Stimulated activated CD8-positive, alpha-beta memory T cell treated with anti-CD3 and anti-CD28 coated beads, Interleukin-7, amount 100 ng/mL, for 24 hours (primary cell): ENCODE measurements around the gene ITGAD.
"Not testable (repeated sequence)": the region's sequence is repeated elsewhere in the genome, so short reads cannot be mapped to it uniquely, and the experiment has no call there.

ENCODE experiments used
- DNase-seq: peaks from one replicate; pipeline ENCODE4 v3.0.0-alpha.2; 2020; ENCODE audit warnings: low read depth

Gene ITGAD

DNA sequence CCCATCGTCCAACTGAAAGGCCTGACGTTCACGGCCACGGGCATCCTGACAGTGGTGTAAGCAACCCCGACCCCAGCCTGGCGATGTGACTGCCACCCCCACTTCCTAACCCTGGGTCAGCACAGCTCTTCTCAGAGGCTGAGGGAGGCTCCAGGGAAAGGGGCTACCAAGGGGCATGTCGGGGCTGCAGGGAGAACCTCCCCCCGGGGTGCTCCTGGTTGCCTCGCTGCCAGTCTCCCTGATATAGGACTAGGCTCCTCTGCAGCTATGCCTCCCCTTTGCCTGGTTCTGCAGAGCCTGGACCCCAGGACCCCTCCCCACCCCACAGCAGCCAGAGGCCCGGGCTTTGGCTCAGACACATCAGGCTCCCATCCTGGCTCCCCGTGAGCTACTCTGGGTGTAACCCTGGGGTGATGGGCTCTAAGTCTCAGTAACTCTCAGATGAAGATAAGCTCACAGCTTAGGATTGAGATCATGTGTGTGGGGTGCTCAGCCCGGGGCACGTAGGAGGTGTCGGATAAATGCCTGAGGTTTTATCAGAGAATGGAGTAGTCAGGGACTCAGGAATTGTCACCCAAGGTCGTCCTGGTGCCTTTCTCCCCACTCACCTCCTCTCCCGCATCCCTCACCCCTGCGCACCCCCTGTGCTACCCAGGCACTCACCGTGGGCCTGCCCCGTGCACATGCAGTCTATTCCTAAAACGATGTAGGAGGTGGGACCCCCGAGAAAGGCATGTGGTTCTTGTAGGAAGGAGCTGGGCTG is 10.6 kb downstream of the ITGAD start:
- DNase-seq = no peak

DNA sequence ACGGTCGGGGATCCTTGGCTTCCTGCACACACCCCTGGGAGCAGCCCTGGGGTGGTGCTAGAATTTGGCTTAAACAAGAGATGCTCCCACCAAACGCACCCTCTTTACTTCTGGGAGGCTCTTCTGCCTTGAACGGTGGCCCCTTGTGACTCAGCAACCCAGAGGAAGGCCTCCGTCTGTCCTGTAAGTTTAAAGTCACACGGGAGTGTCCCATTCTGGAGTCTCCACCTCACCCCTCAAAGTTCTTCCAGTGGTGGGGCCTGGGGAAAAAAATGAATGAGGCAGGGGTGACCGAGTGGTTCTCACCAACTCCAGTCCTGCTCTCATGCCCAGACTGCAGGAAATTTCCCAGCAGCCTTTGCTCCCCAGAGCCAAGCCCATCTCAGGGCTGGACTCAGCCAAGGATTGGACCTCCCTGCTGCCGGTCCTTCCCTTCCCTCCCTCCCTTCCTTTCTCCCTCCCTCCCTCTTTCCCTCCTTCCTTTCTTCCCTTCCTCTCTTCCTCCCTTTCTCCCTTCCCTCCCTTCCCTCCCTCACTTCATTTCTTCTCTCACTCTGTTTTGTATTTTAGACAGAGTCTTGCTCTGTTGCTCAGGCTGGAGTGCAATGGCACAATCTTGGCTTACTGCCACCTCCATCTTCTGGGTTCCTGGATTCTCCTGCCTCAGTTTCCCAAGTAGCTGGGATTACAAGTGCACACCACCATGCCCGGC is 11.4 kb downstream of the ITGAD start:
- no peak for DNase-seq

DNA sequence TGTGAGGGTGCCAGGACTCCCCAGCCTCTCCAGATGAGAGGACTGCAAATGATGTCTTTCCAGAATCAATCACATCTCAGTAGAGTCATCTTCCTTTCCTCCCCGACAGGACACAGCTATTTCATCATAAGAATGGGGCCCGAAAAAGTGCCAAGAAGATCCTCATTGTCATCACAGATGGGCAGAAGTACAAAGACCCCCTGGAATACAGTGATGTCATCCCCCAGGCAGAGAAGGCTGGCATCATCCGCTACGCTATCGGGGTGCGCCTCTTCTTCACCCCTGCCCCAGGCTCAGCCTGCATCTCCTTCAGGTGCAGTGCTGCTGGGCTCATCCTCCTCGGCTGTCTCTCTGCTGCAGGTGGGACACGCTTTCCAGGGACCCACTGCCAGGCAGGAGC is 14.3 kb downstream of the ITGAD start:
- DNase-seq = no peak

DNA sequence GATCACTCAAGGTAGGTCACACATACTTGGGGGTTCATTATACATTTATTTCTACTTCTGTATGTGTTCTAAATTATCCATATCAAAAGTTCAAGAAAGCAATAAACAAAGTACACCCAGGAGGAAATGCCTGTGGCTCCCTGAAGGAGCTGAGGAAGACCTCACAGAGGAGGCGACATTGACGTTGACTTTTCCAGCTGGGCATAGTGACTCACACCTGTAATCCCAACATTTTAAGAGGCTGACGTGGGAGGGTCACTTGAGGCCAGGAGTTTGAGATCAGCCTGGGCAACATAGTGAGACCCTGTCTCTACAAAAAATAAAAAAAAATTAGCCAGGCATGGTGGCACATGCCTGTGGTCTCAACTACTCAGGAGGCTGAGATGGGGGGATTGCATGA is 16.3 kb downstream of the ITGAD start:
- DNase-seq = no peak

DNA sequence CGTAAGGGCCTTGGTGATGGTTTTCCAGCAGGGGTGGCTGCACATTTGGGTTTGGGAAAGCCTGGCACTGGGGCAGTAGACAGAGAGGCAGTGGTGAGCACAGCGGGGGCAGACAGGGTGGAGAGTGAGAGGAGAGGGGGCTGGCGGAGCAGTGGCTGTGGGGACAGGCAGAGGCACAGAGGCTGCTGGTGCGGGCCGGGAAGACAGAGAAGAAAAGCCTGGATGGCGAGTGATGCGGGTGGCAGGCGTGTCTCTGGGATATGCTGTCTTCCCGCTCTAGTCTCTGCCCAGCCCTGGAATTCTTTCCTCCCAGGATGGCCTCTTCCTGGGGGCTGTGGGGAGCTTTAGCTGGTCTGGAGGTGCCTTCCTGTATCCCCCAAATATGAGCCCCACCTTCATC is 16.9 kb downstream of the ITGAD start:
- DNase-seq = no peak

DNA sequence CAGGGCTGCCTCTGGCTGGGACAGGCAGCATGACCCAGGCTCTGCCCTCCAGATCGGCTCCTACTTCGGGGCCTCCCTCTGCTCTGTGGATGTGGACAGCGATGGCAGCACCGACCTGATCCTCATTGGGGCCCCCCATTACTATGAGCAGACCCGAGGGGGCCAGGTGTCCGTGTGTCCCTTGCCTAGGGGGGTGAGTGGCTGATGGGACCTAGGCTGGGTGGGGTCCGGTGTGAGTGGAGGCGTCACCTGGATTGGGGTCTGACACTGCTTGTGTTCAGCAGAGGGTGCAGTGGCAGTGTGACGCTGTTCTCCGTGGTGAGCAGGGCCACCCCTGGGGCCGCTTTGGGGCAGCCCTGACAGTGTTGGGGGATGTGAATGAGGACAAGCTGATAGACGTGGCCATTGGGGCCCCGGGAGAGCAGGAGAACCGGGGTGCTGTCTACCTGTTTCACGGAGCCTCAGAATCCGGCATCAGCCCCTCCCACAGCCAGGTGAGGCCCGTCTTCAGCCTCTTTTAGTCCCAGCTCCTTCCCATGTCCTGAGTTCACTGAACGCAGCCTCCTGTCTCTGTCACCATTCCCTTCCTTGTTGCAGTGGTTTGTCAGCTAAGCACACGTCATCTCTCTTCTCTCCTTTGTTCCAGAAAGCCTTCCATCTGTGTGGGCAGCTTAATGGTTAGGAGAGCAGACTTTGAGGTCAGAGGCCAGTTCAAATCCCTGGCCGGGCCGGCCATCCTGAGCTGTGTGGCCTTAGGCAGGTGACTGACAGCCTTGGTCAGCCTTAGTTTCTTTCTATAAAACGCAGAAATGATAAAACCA is 18.1 kb downstream of the ITGAD start:
- no peak for DNase-seq

DNA sequence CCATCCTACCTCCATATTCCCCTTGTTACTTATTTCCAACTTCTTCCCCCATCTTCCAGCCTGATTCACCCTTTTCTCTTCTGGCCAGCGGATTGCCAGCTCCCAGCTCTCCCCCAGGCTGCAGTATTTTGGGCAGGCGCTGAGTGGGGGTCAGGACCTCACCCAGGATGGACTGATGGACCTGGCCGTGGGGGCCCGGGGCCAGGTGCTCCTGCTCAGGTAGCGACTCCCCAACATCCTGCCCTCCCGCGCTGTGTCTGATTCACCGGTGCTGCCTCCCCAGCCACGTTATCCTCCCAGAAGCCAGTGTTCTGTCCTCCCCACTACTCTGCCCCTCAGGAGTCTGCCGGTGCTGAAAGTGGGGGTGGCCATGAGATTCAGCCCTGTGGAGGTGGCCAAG is 19.6 kb downstream of the ITGAD start:
- DNase-seq = no peak

DNA sequence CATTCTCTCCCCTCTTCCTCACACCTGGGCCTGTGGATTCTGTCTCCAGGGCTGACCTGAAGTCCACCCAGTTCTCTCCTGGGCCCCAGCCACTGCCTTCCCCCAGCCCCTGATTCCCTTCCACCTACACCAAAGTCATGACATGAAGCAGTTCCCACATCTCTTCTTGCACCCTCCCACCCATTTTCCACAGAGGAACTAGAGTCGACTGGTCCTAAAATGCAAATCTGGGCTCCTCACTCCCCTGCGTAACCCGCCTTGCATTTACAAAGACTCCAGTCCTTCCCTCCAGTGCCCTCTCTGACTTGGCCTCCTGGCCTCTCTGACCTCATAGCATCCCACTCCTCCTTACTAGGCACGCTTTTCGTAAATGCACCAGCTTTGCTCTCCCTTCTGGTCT is 20.2 kb downstream of the ITGAD start:
- DNase-seq = no peak

DNA sequence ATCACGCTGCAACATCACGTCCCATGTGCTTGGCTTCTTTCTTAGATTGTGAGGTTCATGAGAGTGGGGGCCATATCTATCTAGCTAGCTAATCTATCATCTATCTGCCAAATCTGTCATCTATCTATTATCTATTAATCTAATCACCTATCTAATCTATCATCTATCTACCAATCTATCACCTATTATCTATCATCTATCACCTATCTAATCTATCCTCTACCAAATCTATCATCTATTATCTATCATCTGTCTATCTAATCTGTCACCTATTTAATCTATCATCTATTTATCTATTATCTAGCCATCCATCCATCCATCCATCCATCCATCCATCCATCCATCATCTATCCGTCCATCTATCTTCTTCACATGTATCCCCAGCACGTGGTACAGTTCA is 20.8 kb downstream of the ITGAD start:
- no peak for DNase-seq

DNA sequence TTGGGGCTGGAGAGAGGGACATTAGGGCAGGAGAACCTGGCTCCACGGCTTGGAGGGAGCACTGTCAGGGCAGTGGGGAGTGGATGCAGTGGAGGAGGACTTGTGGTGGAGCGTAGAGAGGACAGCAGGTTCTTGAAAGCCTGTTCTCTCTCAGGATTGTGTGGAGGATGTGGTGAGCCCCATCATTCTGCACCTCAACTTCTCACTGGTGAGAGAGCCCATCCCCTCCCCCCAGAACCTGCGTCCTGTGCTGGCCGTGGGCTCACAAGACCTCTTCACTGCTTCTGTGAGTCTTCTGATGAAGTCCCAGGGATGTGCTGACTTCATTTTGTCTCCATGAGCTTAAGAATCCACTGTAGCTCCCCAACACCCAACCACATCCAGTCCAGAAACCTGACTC is 21.6 kb downstream of the ITGAD start:
- no peak for DNase-seq

DNA sequence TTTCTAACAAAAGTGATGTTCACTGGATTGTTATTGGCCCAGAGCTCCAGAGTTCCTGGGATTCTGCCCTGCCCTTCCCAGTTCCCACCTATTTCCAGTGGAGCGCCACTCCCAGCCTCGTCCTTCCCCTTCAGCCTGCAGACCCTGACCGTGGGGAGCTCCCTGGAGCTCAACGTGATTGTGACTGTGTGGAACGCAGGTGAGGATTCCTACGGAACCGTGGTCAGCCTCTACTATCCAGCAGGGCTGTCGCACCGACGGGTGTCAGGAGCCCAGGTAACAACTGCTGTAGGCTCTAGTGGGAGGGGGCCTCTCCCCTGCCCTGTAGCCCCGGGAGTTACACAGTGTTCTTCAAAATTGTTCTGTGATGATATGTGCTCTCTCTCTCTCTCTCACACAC is 23.2 kb downstream of the ITGAD start:
- DNase-seq = no peak

DNA sequence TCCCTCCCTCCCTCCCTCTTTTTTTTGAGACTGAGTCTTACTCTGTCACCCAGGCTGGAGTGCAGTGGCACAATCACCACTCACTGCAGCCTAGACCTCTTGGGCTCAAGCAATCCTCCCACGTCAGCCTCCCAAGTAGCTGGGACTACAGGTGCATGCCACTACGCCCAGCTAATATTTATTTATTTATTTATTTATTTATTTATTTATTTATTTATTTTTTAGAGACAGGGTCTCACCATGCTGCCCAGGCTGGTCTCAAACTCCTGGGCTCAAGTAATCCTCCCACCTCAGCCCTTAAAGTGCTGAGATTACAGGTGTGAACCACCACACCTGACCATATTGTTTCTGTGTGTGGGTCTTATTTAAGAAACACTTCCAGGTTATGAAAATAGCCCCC is 23.9 kb downstream of the ITGAD start:
- DNase-seq = not testable (repeated sequence)

DNA sequence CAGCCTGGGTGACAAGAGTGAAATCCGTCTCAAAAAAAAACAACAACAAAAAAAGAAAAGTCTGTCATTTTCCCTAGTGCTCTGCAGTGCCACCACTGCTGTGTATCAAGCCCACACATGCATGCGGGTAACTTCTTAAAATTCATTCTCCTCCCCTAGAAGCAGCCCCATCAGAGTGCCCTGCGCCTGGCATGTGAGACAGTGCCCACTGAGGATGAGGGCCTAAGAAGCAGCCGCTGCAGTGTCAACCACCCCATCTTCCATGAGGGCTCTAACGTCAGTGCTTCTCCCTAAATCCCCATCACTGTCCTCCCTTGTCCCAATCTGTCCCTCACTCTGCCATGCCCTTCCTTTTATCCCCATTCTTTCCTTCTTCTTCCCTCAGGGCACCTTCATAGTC is 24.8 kb downstream of the ITGAD start:
- DNase-seq = no peak

DNA sequence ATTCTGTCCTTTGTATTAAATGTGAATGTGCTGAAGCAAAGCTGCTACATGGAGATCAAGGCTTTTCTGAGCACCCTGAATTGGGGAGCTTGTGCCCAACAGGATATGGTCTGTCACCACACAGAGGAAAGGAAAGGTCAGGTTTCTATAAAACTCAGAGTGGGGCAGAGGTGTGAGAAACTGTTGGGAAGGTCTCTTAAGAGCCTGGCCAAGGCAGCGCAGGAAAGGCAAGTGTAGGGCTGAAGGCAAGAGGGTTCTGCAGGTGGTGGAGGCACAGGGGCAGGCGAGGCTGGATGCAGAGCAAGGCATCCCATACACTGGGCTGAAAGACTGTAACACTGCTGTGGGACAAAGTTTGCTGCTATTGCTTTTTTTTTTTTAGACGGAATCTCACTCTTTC is 26.9 kb downstream of the ITGAD start:
- DNase-seq = no peak

DNA sequence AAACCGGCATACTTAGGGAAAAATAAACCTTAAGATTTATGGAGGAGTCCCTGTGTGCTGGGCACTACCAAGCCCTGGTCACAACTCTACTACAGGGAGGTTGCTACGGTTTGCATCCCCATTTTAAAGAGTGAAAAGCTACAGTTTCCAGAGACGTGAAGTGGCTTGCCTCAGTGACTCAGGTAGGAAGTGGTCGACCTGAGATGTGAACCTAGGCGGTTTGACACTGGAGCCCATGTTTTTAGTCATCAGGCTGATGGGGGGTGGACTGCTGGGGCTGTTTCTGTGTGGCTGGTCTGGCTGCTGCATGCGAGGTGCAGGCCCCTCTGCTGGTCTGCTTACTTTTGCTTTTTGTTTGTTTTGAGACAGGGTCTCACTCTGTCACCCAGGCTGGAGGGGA is 28.5 kb downstream of the ITGAD start:
- no peak for DNase-seq

DNA sequence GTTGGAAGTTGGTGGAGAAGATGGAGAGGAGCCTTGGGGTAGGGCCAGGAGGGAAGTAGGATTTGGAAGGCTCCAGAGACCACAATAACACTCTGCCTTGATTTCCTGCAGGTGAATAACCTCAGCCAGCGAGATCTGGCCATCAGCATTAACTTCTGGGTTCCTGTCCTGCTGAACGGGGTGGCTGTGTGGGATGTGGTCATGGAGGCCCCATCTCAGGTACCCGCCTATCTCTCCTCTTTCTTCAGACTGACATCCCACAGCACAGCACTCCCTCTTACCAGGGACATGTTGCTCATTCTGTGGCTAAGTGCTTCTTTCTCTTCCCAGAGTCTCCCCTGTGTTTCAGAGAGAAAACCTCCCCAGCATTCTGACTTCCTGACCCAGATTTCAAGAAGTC is 30.1 kb downstream of the ITGAD start:
- DNase-seq = no peak

DNA sequence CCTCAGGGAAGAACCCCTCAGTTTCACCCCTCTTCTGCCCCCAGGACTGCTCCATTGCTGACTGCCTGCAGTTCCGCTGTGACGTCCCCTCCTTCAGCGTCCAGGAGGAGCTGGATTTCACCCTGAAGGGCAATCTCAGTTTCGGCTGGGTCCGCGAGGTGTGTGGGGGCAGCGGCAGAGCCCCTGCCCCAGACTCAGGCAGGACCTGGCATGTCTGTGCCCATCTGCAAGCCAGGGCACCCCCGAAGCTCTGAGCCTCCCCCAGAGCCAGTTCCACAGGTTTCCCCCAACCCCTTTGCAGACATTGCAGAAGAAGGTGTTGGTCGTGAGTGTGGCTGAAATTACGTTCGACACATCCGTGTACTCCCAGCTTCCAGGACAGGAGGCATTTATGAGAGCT is 30.7 kb downstream of the ITGAD start:
- DNase-seq = no peak

DNA sequence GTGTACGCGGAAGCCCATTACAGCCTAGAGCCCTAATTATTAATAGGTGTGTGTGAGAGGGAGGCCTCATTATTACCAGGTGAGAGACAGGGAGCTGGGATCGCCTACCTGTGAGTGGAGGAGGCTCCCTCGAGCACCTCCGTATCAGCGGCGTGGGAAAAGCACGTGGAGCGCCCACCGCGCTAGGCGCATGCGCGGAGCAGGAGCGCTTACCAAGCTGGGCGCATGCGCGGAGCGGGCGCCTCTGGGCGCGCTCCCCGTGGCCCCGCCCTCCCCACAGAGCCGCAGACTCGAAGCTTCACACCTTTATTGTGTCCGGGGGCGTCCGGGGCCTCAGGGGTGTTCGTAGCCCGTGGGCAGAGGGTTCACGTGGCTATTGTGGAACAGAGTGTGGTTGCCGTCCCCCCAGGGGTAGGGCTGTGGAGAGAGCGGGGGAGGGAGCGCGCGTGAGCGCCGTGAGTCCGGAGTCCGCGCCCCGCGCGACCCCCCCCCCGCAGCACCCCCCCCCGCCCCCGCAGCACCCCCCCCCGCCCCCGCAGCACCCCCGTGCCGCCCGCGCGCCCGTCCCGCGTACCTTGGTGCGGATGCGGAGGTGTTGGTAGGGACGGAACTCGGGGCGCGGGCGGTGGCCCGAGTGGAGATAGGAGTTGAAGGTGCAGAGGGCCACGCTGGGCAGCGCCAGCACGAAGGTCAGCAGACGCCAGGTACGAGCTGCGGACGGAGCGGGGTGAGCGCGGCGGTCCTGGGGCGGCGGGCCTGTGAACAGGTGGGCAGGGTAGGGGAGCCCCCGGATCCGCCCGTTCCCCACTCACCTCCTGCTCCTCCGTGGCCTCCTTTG is 34.5 kb downstream of the ITGAD start:
- peak; percentile 38 for DNase-seq

DNA sequence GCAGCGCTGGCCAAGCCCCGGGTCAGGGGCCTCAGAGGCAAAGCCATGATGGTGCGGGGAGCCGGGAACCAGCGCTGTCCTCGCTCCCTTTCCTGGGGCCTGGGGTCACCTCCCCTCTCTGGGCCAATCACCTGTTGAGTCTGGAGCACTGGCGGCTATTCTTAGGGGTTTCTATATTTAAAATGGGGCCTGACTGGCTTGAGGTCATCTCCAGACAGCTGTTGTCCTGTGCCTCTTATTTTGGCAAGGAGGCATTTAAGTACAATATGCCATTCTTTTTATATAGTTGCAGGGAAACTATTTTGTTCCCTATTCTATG is 35.1 kb downstream of the ITGAD start, which contains the start of gene COX6A2:
Gene COX6A2 (minus strand): TSS at position 82 of the 319 bp plus-strand sequence. CDS start 35 bp downstream, at position 47.
- no peak for DNase-seq

DNA sequence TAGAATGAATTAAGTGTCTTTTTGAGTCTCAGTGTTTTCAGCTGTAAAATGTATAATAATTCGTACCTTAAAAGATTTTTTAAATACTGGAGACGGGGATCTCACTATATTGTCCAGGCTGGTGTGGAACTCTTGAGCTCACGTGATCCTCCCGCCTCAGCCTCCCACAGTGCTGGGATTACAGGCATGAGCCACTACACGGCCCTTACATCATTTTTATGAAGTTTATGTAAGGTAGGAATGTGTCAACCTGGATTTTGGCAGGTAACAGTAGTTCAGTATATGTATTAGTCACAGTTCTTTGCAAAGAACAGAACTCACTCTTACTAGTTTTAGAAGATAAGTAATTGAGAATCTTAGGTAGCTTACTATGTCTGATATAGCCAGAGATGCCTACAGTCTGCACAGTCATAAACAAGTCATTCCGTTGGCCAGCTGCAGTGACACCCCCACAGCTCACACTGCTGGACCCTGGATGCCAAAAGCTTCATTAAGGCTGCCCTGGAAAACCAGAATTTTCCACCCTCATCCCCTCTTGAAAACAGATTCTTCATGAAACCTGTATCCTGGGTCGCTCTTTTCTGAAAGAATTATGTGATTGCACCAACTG is 35.6 kb downstream of the ITGAD start:
- no peak for DNase-seq

DNA sequence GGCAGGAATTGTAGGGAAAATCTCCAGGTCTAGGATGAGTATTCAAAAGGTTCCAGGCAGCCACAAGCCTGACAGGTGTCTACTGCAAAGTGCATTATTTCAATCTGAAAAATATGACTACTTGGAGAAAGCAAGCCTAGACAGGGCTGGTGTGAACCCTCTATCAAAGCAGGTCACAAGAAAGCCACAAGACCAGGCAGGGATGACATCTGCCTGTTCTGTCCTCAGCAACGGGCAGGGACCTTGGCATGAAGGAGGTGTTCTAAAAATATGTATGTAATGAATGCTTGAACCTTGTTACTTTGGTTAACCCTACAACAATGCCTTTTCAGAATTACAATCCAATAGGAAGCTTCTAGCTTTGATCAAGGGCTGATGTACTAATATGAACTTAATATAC is 36.2 kb downstream of the ITGAD start:
- DNase-seq = no peak

DNA sequence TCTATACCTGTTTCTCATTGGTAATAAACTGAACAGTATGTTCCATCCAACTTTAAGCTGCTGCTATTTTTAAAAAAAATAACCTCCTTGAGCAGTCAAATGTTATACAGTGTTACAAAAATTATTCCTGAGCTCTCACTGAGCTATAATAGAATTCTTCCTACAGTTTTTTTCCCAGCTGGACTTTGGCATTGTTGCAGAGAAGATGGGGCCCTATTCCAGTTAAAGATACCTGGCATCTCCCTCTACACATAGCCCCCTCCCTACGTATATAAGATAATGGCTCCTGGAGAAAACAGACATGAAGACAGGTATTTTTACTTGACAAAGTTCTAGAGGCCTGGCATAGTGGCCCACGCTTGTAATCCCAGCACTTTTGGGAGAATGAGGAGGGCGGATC is 36.7 kb downstream of the ITGAD start:
- no peak for DNase-seq
